PC-9 (cell line): ENCODE results near the gene NRG4. TPM values are rescaled to one million over a fixed set of nuclear protein-coding genes. Genes with fewer than 3 reads are reported as not detected.

ENCODE experiments used
- BruUV-seq: library from RNA; stranded (reverse); fragments of 400-500 nt; replicated peaks from 2 replicates; lab custom pipeline; 2021; lab: Mats Ljungman, UMichigan
- CTCF ChIA-PET: fragments of 300-600 bp; sonication (Branson Sonifier 250); formaldehyde crosslinking; loops from one replicate; lab custom pipeline; 2022; ENCODE audit warnings: antibody characterized with exemption; lab: Charles Lee
- POLR2A ChIA-PET: fragments of 300-600 bp; sonication (Branson Sonifier 250); formaldehyde crosslinking; loops from one replicate; lab custom pipeline; 2022; ENCODE audit warnings: antibody characterized with exemption; ENCODE audit not compliant: unreplicated experiment; lab: Charles Lee
- DNase-seq, 2 experiments: peaks; one replicate each; pipeline versions ENCODE4 v3.0.0 to v3.0.0-alpha.2; 2015 to 2022; ENCODE audit warnings: mixed read lengths in 1 of 2
- H2AFZ ChIP-seq: fragments of 200-600 bp; sonication (generic); 2 replicates; pipeline ENCODE4 v1.8.1; 2017; ENCODE audit warnings: antibody characterized with exemption
- H3F3A ChIP-seq: fragments of 200-600 bp; sonication (generic); 2 replicates; pipeline ENCODE4 v1.8.1; 2017; ENCODE audit warnings: antibody characterized with exemption, mild to moderate bottlenecking, low read depth; ENCODE audit not compliant: insufficient read depth
- H3K27ac ChIP-seq: fragments of 200-600 bp; sonication (generic); 2 replicates; pipeline ENCODE4 v1.6.1; 2016; ENCODE audit warnings: mixed run types
- H3K27me3 ChIP-seq: fragments of 200-600 bp; sonication (generic); 2 replicates; pipeline ENCODE4 v1.6.1; 2016; ENCODE audit warnings: low read depth, mixed run types; ENCODE audit not compliant: insufficient read depth
- H3K36me3 ChIP-seq: fragments of 200-600 bp; sonication (generic); 2 replicates; pipeline ENCODE4 v1.6.1; 2016; ENCODE audit warnings: low read depth, mixed run types
- H3K4me1 ChIP-seq: fragments of 200-600 bp; sonication (generic); replicated peaks from 2 replicates; pipeline ENCODE4 v1.6.1; 2016; ENCODE audit warnings: mixed run types; ENCODE audit not compliant: insufficient read depth
- H3K4me2 ChIP-seq: fragments of 200-600 bp; sonication (generic); 2 replicates; pipeline ENCODE4 v1.6.1; 2017; ENCODE audit warnings: mixed run types
- H3K4me3 ChIP-seq: fragments of 200-600 bp; sonication (generic); 2 replicates; pipeline ENCODE4 v1.6.1; 2016; ENCODE audit warnings: mixed run types
- H3K79me2 ChIP-seq: fragments of 200-600 bp; sonication (generic); 2 replicates; pipeline ENCODE4 v1.6.1; 2017; ENCODE audit warnings: low read depth, mixed run types
- H3K9me2 ChIP-seq: fragments of 200-600 bp; sonication (generic); 2 replicates; pipeline ENCODE4 v1.8.1; 2017; ENCODE audit warnings: mild to moderate bottlenecking; ENCODE audit not compliant: insufficient read depth
- H3K9me3 ChIP-seq: fragments of 200-600 bp; sonication (generic); 2 replicates; pipeline ENCODE4 v1.8.1; 2016; ENCODE audit warnings: low read depth; ENCODE audit not compliant: insufficient read depth
- H4K20me1 ChIP-seq: fragments of 200-600 bp; sonication (generic); 2 replicates; pipeline ENCODE4 v1.8.1; 2017; ENCODE audit not compliant: insufficient read depth
- EZH2 ChIP-seq: fragments of 200-600 bp; sonication (generic); IDR thresholded peaks from 2 replicates; pipeline ENCODE4 v1.8.0; 2017; ENCODE audit warnings: antibody characterized with exemption, low read depth
- intact Hi-C: fragments of 100-400 bp; cut with micrococcal nuclease; formaldehyde crosslinking; loops from one replicate; pipeline ENCODE4 v1.10.0; 2022; ENCODE audit not compliant: unreplicated experiment
- total RNA-seq: library from RNA; stranded (reverse); gene quantifications from 2 replicates; pipeline ENCODE4 v1.2.3, GENCODE V29; 2021
- TF ChIP-seq, protein P1 (sequence below): fragments of 200-600 bp; sonication (generic); conservative IDR thresholded peaks from 2 replicates; pipeline ENCODE4 v1.6.1; 2017; ENCODE audit warnings: mixed run types, antibody characterized with exemption, mild to moderate bottlenecking, moderate library complexity

Gene NRG4
- total RNA-seq, 1 experiment from 2014 or later = 11.3 TPM

DNA sequence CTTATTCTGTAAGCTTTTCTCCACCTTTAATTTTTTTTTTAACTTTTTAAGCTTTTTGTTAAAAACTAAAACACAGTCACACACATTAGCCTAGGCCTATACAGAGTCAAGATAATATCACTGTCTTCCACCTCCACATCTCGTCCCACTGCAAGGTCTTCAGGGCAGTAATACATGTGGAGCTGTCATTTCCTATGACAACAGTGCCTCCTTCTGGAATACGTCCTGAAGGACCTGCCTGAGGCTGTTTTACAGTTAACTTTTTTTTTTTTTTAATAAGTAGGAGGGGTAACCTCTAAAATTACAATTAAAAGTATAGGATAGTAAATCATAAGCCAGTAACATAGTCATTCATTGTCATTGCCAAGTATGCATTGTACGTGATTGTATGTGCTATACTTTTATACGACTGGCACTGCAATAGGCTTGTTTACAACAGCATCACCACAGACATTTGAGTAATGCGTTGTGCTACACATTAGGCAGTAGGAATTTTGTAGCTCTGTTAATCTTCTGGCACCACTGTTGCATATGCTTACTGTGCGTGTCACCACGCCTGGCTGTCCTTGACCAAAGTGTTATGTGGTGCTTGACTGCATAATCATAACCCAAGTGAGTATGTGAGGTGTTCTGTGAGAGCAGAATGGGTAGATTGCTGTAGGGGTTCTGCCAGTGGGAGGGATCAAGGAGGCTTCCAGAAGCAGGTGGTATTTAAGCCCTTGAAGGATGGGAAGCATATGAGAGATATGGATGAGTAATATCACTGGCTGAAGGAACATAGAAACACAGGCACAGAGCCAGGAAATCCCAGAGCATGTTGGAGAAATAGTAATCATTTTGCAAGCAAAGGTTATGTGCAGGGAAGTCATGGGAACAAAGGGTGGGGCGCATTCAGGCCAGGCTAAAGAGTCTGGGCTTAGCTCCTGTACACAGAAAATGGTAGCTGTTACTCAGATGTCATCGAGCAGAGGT is 90.2 kb downstream of the NRG4 start:
- H3K27ac ChIP-seq = no peak overlapping the region
- H3K36me3 ChIP-seq = no peaks in the 10 kb centered on the region
- ChIA-PET POLR2A (no interaction called here), CTCF (interaction anchor here (1.1 to 1.6 kb wide), 2 partner anchors 112 to 238 kb away, joined by 6 read pairs; no protein-coding TSS in a partner anchor)
- H2AFZ ChIP-seq = no peak overlapping the region
- H3K27me3 ChIP-seq = no peaks in the 10 kb centered on the region
- peak in 1 of 2 experiments; percentile 15 for DNase-seq
- no peaks in the 10 kb centered on the region for H3K4me1 ChIP-seq
- TF ChIP-seq EZH2 = no peak
- TF ChIP-seq, protein P1, sequence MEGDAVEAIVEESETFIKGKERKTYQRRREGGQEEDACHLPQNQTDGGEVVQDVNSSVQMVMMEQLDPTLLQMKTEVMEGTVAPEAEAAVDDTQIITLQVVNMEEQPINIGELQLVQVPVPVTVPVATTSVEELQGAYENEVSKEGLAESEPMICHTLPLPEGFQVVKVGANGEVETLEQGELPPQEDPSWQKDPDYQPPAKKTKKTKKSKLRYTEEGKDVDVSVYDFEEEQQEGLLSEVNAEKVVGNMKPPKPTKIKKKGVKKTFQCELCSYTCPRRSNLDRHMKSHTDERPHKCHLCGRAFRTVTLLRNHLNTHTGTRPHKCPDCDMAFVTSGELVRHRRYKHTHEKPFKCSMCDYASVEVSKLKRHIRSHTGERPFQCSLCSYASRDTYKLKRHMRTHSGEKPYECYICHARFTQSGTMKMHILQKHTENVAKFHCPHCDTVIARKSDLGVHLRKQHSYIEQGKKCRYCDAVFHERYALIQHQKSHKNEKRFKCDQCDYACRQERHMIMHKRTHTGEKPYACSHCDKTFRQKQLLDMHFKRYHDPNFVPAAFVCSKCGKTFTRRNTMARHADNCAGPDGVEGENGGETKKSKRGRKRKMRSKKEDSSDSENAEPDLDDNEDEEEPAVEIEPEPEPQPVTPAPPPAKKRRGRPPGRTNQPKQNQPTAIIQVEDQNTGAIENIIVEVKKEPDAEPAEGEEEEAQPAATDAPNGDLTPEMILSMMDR = peak; percentile 64
- intact Hi-C loops = loop anchor here (1.0 kb wide), 1 partner anchor 112 kb away; no protein-coding TSS in a partner anchor
- no peaks in the 10 kb centered on the region for H3K9me2 ChIP-seq
- no peak overlapping the region for H3K4me3 ChIP-seq
- H3F3A ChIP-seq = peaks cover 8% of the 10 kb centered on the region; the same call in 1 of the 2 replicates
- H4K20me1 ChIP-seq = peaks cover 6% of the 10 kb centered on the region; the same call in 1 of the 2 replicates
- no TSS peak for BruUV-seq
- no peaks in the 10 kb centered on the region for H3K9me3 ChIP-seq
- no peaks in the 10 kb centered on the region for H3K79me2 ChIP-seq
- H3K4me2 ChIP-seq = no peak overlapping the region

DNA sequence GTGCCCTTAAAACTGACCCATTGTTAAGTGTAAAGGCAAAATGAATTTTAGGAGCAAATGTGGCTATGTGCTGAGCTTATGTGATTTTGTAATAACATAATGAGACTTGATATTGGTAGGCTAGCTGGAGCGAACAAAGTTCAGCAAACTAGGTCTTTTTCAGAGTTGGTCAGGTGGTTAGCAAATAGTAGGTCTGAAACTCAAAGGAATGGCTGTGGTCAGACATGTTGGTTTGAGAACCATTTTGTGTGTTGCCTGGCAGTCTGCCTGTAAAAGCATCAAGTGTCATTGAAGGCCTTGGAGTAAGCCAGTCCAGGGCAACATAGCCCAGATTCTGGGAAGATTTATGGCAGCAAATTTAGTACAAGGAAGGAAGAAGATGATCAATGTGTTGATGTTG is 92.1 kb downstream of the NRG4 start:
- TF ChIP-seq, protein P1 = no peak
- no peak for TF ChIP-seq EZH2
- no peaks in the 10 kb centered on the region for H3K4me1 ChIP-seq
- 0 out of 2 replicates have a peak, but pooled peaks cover 4% of the 10 kb centered on the region for H3K36me3 ChIP-seq
- H3K9me2 ChIP-seq = no peaks in the 10 kb centered on the region
- H3K79me2 ChIP-seq = no peaks in the 10 kb centered on the region
- ChIA-PET CTCF (interaction anchor here (1.1 kb wide), 1 partner anchor 1025 kb away, joined by 3 read pairs; no protein-coding TSS in a partner anchor), POLR2A (no interaction called here)
- H3K27me3 ChIP-seq = no peaks in the 10 kb centered on the region
- peaks cover 8% of the 10 kb centered on the region; the same call in 1 of the 2 replicates for H3F3A ChIP-seq
- no TSS peak for BruUV-seq
- intact Hi-C loops = no loop called here
- DNase-seq = no peak
- H2AFZ ChIP-seq = no peak overlapping the region
- H3K27ac ChIP-seq = no peak overlapping the region
- H3K9me3 ChIP-seq = no peaks in the 10 kb centered on the region
- peaks cover 6% of the 10 kb centered on the region; the same call in 1 of the 2 replicates for H4K20me1 ChIP-seq
- no peak overlapping the region for H3K4me3 ChIP-seq
- H3K4me2 ChIP-seq = no peak overlapping the region

DNA sequence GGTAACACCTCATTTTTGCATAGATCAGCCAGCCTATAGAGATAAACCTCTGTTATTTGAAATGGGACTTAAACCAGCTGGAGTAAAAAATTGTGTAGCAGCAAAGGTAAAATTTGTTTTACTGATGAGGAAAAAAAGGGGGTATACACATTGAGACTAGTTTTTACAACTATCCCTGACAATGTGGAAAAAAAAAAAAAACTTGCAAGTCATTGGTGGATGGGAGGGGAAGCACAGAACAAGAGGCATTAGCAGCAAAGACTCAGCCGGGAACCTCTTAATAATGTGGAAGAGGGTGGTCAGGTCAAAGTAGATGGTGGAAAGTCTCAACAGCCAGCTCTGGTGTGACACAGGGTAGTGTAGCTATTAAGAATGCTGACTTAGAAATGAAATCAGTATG is 94.1 kb downstream of the NRG4 start:
- Histone ChIP-seq H3F3A (peaks cover 8% of the 10 kb centered on the region; the same call in 1 of the 2 replicates), H3K79me2 (no peaks in the 10 kb centered on the region), H3K4me2 (no peak overlapping the region), H3K27me3 (no peaks in the 10 kb centered on the region), H2AFZ (no peak overlapping the region), H4K20me1 (no peaks in the 10 kb centered on the region), H3K4me3 (no peak overlapping the region), H3K36me3 (0 out of 2 replicates have a peak, but pooled peaks cover 7% of the 10 kb centered on the region), H3K4me1 (no peaks in the 10 kb centered on the region), H3K9me3 (no peaks in the 10 kb centered on the region), H3K9me2 (no peaks in the 10 kb centered on the region), H3K27ac (no peak overlapping the region)
- POLR2A ChIA-PET = no interaction called here
- no peak for DNase-seq
- no peak for TF ChIP-seq EZH2
- TF ChIP-seq, protein P1 = no peak
- intact Hi-C loops = no loop called here
- no TSS peak for BruUV-seq
- CTCF ChIA-PET = interaction anchor here (0.6 kb wide), 1 partner anchor 355 kb away, joined by 3 read pairs; no protein-coding TSS in a partner anchor
